ENCODE results near the gene KIF3A.

KIF3A gene

GRCh38 chr5:132684922-132685720 lies 52.2 kb downstream of the KIF3A start:
- no peak for DNase-seq (ENCODE audit: low read depth)
- no peak for TF ChIP-seq CTCF (conservative IDR thresholded peaks at IDR 0.05; ENCODE audit: low read depth, low read length)
- no peak overlapping the region for H3K4me3 ChIP-seq (ENCODE audit: low read length)

- TF ChIP-seq CTCF (conservative IDR thresholded peaks at IDR 0.05; ENCODE audit: low read depth, low read length), result no peak
- no peak overlapping the region for H3K4me3 ChIP-seq (ENCODE audit: low read length)
- no peak for DNase-seq (ENCODE audit: low read depth)
Observed at GRCh38 chr5:132684491-132684890, 52.9 kb downstream of the KIF3A start.

- no peak for TF ChIP-seq CTCF (conservative IDR thresholded peaks at IDR 0.05; ENCODE audit: low read depth, low read length)
- no peak overlapping the region for H3K4me3 ChIP-seq (ENCODE audit: low read length)
- no peak for DNase-seq (ENCODE audit: low read depth)
Observed at GRCh38 chr5:132681983-132682382, 55.4 kb downstream of the KIF3A start.

GRCh38 chr5:132681476-132681831 lies 55.9 kb downstream of the KIF3A start:
- no peak for TF ChIP-seq CTCF (conservative IDR thresholded peaks at IDR 0.05; ENCODE audit: low read depth, low read length)
- H3K4me3 ChIP-seq (ENCODE audit: low read length), result no peak overlapping the region
- DNase-seq (ENCODE audit: low read depth), result no peak

- H3K4me3 ChIP-seq (ENCODE audit: low read length), result no peak overlapping the region
- TF ChIP-seq CTCF (conservative IDR thresholded peaks at IDR 0.05; ENCODE audit: low read depth, low read length), result no peak
- no peak for DNase-seq (ENCODE audit: low read depth)
Observed at GRCh38 chr5:132680780-132681475, 56.4 kb downstream of the KIF3A start.

- no peak overlapping the region for H3K4me3 ChIP-seq (ENCODE audit: low read length)
- TF ChIP-seq CTCF (conservative IDR thresholded peaks at IDR 0.05; ENCODE audit: low read depth, low read length), result no peak
- DNase-seq (ENCODE audit: low read depth), result no peak
Observed at GRCh38 chr5:132679717-132680380, 57.5 kb downstream of the KIF3A start.
